ENCODE data around the gene TRANK1. TPM values are rescaled to one million over a fixed set of nuclear protein-coding genes. Genes with fewer than 3 reads are reported as not detected.

Gene TRANK1
- total RNA-seq, 2 donors from 2014 or later: 9.0 to 20.1 TPM

- no peak overlapping the region for H3K9ac ChIP-seq (ENCODE audit: extremely low read depth, low read length, poor library complexity, severe bottlenecking)
- H3K27me3 Mint-ChIP-seq (ENCODE audit: insufficient read depth): no peaks in the 10 kb centered on the region
- WGBS, 2 experiments (ENCODE audit: insufficient coverage in 1 of 2, insufficient read length in 1 of 2): 86 to 100% methylated on average over 1 to 2 of the region's 2 CpGs
Measured at GRCh38 chr3:36918050-36918449, 26.8 kb downstream of the TRANK1 start.

GRCh38 chr3:36911990-36912804 is 32.7 kb downstream of the TRANK1 start:
- H3K4me3 Mint-ChIP-seq: no peak overlapping the region
- H3K27ac Mint-ChIP-seq: no peak overlapping the region
- peak; percentile 25 for DNase-seq
- no peak overlapping the region for H3K27ac ChIP-seq (ENCODE audit: low read depth, low read length)
- TF ChIP-seq CTCF (conservative IDR thresholded peaks at IDR 0.05): no peak
- WGBS, 2 experiments (ENCODE audit: insufficient coverage in 1 of 2, insufficient read length in 1 of 2): 88% methylated on average over 4 of the region's 4 CpGs
- H3K9me3 Mint-ChIP-seq: no peaks in the 10 kb centered on the region
- no peaks in the 10 kb centered on the region for H3K36me3 ChIP-seq (ENCODE audit: control insufficient read depth, insufficient read depth, low read length)
- no peaks in the 10 kb centered on the region for H3K27me3 ChIP-seq (ENCODE audit: control insufficient read depth, insufficient read depth, low read length, poor library complexity, severe bottlenecking)
- H3K4me1 ChIP-seq (ENCODE audit: control insufficient read depth, insufficient read depth, low read length): no peaks in the 10 kb centered on the region
- H3K4me3 ChIP-seq (ENCODE audit: low read length): no peak overlapping the region
- no peaks in the 10 kb centered on the region for H3K36me3 Mint-ChIP-seq (ENCODE audit: low read depth)
- H3K27me3 Mint-ChIP-seq (ENCODE audit: insufficient read depth): no peaks in the 10 kb centered on the region
- no peak overlapping the region for H3K9ac ChIP-seq (ENCODE audit: extremely low read depth, low read length, poor library complexity, severe bottlenecking)
- no peaks in the 10 kb centered on the region for H3K9me3 ChIP-seq (ENCODE audit: control insufficient read depth, low read length)
- no peaks in the 10 kb centered on the region for H3K4me1 Mint-ChIP-seq

More at GRCh38 chr3:36918050-36918449, 26.8 kb downstream of the TRANK1 start:
- H3K4me3 ChIP-seq (ENCODE audit: low read length): no peak overlapping the region
- no peaks in the 10 kb centered on the region for H3K36me3 ChIP-seq (ENCODE audit: control insufficient read depth, insufficient read depth, low read length)
- H3K27me3 ChIP-seq (ENCODE audit: control insufficient read depth, insufficient read depth, low read length, poor library complexity, severe bottlenecking): no peaks in the 10 kb centered on the region
- no peak overlapping the region for H3K27ac ChIP-seq (ENCODE audit: low read depth, low read length)
- Mint-ChIP-seq H3K9me3 (peaks cover 14% of the 10 kb centered on the region), H3K36me3 (ENCODE audit: low read depth) (no peaks in the 10 kb centered on the region), H3K27ac (no peak overlapping the region), H3K4me1 (no peaks in the 10 kb centered on the region), H3K4me3 (no peak overlapping the region)
- no peak for TF ChIP-seq CTCF (conservative IDR thresholded peaks at IDR 0.05)
- H3K4me1 ChIP-seq (ENCODE audit: control insufficient read depth, insufficient read depth, low read length): no peaks in the 10 kb centered on the region
- no peak for DNase-seq
- peaks cover 16% of the 10 kb centered on the region for H3K9me3 ChIP-seq (ENCODE audit: control insufficient read depth, low read length)

- Histone ChIP-seq H3K36me3 (ENCODE audit: control insufficient read depth, insufficient read depth, low read length) (no peaks in the 10 kb centered on the region), H3K4me3 (ENCODE audit: low read length) (no peak overlapping the region), H3K27ac (ENCODE audit: low read depth, low read length) (no peak overlapping the region), H3K9me3 (ENCODE audit: control insufficient read depth, low read length) (no peaks in the 10 kb centered on the region), H3K27me3 (ENCODE audit: control insufficient read depth, insufficient read depth, low read length, poor library complexity, severe bottlenecking) (no peaks in the 10 kb centered on the region), H3K9ac (ENCODE audit: extremely low read depth, low read length, poor library complexity, severe bottlenecking) (no peak overlapping the region), H3K4me1 (ENCODE audit: control insufficient read depth, insufficient read depth, low read length) (peaks cover 5% of the 10 kb centered on the region)
- no peaks in the 10 kb centered on the region for H3K36me3 Mint-ChIP-seq (ENCODE audit: low read depth)
- no peak for TF ChIP-seq CTCF (conservative IDR thresholded peaks at IDR 0.05)
- peaks cover 10% of the 10 kb centered on the region for H3K4me1 Mint-ChIP-seq
- no peak overlapping the region for H3K4me3 Mint-ChIP-seq
- WGBS, 2 experiments (ENCODE audit: insufficient coverage in 1 of 2, insufficient read length in 1 of 2): 75 to 94% methylated on average over 1 of the region's 1 CpG
- no peaks in the 10 kb centered on the region for H3K9me3 Mint-ChIP-seq
- H3K27ac Mint-ChIP-seq: no peak overlapping the region
- DNase-seq: no peak
- H3K27me3 Mint-ChIP-seq (ENCODE audit: insufficient read depth): peaks cover 3% of the 10 kb centered on the region
Measured at GRCh38 chr3:36909666-36910065, 35.2 kb downstream of the TRANK1 start.
